Ectodermal cell (in vitro differentiated cells): ENCODE data around the gene ACKR3.

Source experiments
- H3K27ac ChIP-seq: 2 replicates; pipeline ENCODE4 v1.7.0; 2013; ENCODE audit warnings: mild to moderate bottlenecking, low read depth, low read length; ENCODE audit not compliant: insufficient read depth, poor library complexity, severe bottlenecking
- H3K27me3 ChIP-seq: 2 replicates; pipeline ENCODE4 v1.7.0; 2013; ENCODE audit warnings: mild to moderate bottlenecking, low read length; ENCODE audit not compliant: insufficient read depth, control insufficient read depth, poor library complexity, severe bottlenecking
- H3K36me3 ChIP-seq: one replicate; pipeline ENCODE4 v1.7.0; 2013; ENCODE audit warnings: low read length; ENCODE audit not compliant: control insufficient read depth, insufficient read depth
- H3K4me1 ChIP-seq: one replicate; pipeline ENCODE4 v1.7.0; 2013; ENCODE audit warnings: low read length; ENCODE audit not compliant: control insufficient read depth, insufficient read depth
- H3K4me3 ChIP-seq: 2 replicates; pipeline ENCODE4 v1.7.0; 2013; ENCODE audit warnings: low read depth, low read length, control low read depth; ENCODE audit not compliant: insufficient read depth
- H3K9me3 ChIP-seq: 2 replicates; pipeline ENCODE4 v1.7.0; 2013; ENCODE audit warnings: mild to moderate bottlenecking, low read length, moderate library complexity; ENCODE audit not compliant: control insufficient read depth
- WGBS, 2 experiments: methylation state at CpG; one replicate each; pipeline ENCODE4 v1.1.7; 2013; ENCODE audit warnings: missing lambda C conversion rate in 2 of 2; 5-methylcytosine and 5-hydroxymethylcytosine counted together

The ACKR3 gene

GRCh38 chr2:236583621-236584203, 14.1 kb downstream of the ACKR3 start:
- H3K9me3 ChIP-seq: no peaks in the 10 kb centered on the region
- H3K4me1 ChIP-seq: no peaks in the 10 kb centered on the region
- 92% methylated on average over 14 of the region's 14 CpGs for WGBS, 2 experiments
- no peaks in the 10 kb centered on the region for H3K27me3 ChIP-seq
- no peak overlapping the region for H3K27ac ChIP-seq
- no peaks in the 10 kb centered on the region for H3K36me3 ChIP-seq
- H3K4me3 ChIP-seq: no peak overlapping the region

GRCh38 chr2:236584521-236585384, 15.1 kb downstream of the ACKR3 start:
- H3K4me1 ChIP-seq: no peaks in the 10 kb centered on the region
- H3K4me3 ChIP-seq: no peak overlapping the region
- H3K9me3 ChIP-seq: no peaks in the 10 kb centered on the region
- 95% methylated on average over 16 of the region's 16 CpGs for WGBS, 2 experiments
- no peaks in the 10 kb centered on the region for H3K36me3 ChIP-seq
- no peaks in the 10 kb centered on the region for H3K27me3 ChIP-seq
- H3K27ac ChIP-seq: no peak overlapping the region

DNA sequence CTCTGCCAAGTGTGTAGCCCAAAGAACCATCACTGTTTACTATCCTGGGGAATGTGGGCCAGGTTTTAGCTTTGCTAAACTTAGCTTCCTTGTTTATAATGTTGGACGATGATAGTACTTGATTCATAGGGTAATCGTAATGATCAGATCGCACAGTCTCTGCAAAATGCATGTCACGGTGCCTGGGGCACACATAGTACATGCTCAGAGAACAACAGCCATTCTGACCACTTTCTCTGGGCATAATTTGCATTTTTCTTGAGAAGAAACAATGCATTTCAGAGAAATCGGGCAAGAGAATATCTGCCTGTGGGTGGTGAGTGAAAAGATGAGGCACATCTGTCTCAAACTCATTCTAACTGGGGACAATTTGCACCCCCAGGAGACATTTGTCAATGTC, 16.3 kb downstream of the ACKR3 start:
- Histone ChIP-seq H3K36me3 (no peaks in the 10 kb centered on the region), H3K9me3 (no peaks in the 10 kb centered on the region), H3K4me1 (no peaks in the 10 kb centered on the region), H3K27ac (no peak overlapping the region), H3K27me3 (no peaks in the 10 kb centered on the region), H3K4me3 (no peak overlapping the region)
- 96 to 98% methylated on average over 5 of the region's 5 CpGs for WGBS, 2 experiments

GRCh38 chr2:236587861-236588815, 18.5 kb downstream of the ACKR3 start:
- H3K36me3 ChIP-seq: no peaks in the 10 kb centered on the region
- no peak overlapping the region for H3K27ac ChIP-seq
- H3K4me1 ChIP-seq: no peaks in the 10 kb centered on the region
- no peaks in the 10 kb centered on the region for H3K9me3 ChIP-seq
- H3K4me3 ChIP-seq: no peak overlapping the region
- no peaks in the 10 kb centered on the region for H3K27me3 ChIP-seq
- 93% methylated on average over 32 of the region's 32 CpGs for WGBS, 2 experiments

GRCh38 chr2:236588932-236589592, 19.4 kb downstream of the ACKR3 start:
- Histone ChIP-seq H3K4me1 (no peaks in the 10 kb centered on the region), H3K36me3 (no peaks in the 10 kb centered on the region), H3K27me3 (no peaks in the 10 kb centered on the region), H3K9me3 (no peaks in the 10 kb centered on the region), H3K4me3 (no peak overlapping the region), H3K27ac (no peak overlapping the region)
- 94 to 95% methylated on average over 15 of the region's 15 CpGs for WGBS, 2 experiments

DNA sequence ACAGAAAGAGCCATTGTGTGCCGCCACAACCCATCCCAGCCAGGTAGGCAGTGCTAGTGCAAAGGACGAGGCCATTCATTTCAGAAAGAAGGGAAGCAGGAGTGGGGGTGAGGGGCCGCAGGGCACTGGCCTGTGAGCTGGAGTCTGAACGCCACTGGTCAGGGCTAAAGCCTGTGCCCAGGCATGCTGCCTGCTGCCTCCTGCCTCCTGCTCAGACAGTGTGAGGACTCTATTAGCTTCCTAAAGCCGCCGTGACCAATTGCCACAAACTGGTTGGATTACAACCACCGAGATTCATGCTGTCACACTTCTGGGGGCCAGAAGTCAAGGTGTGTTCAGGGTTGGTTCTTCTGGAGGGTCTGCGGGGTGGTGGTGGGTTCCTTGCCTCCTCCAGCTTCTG, 21.2 kb downstream of the ACKR3 start:
- Histone ChIP-seq H3K9me3 (no peaks in the 10 kb centered on the region), H3K27me3 (no peaks in the 10 kb centered on the region), H3K36me3 (no peaks in the 10 kb centered on the region), H3K27ac (no peak overlapping the region), H3K4me1 (no peaks in the 10 kb centered on the region), H3K4me3 (no peak overlapping the region)
- 80 to 84% methylated on average over 8 of the region's 8 CpGs for WGBS, 2 experiments

DNA sequence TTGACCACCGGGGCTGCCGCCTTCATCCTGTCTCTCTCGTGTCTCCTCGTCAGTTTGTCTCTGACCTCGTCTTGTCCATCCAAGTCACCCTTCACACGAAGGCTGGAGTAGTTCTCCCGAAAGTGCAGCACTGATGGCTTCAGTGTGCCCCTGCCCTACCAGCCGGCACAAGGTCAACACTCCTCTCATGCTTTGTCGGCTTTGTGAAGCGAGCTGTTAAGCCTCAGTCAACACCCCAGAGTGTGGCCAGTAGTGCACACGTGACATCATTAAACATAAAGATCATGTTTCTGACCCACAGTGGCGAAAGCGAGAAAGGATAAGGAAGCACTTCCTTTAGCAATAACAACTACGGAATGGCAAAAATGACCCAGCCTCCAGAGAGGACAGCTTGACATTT, 23.2 kb downstream of the ACKR3 start:
- WGBS, 2 experiments: 93 to 94% methylated on average over 14 of the region's 14 CpGs
- Histone ChIP-seq H3K36me3 (no peaks in the 10 kb centered on the region), H3K9me3 (no peaks in the 10 kb centered on the region), H3K4me3 (no peak overlapping the region), H3K27me3 (no peaks in the 10 kb centered on the region), H3K27ac (no peak overlapping the region), H3K4me1 (no peaks in the 10 kb centered on the region)

GRCh38 chr2:236593531-236593930, 23.9 kb downstream of the ACKR3 start:
- no peak overlapping the region for H3K27ac ChIP-seq
- no peak overlapping the region for H3K4me3 ChIP-seq
- H3K36me3 ChIP-seq: no peaks in the 10 kb centered on the region
- H3K9me3 ChIP-seq: no peaks in the 10 kb centered on the region
- 90 to 93% methylated on average over 2 of the region's 2 CpGs for WGBS, 2 experiments
- H3K27me3 ChIP-seq: no peaks in the 10 kb centered on the region
- H3K4me1 ChIP-seq: no peaks in the 10 kb centered on the region

- no peaks in the 10 kb centered on the region for H3K4me1 ChIP-seq
- no peak overlapping the region for H3K4me3 ChIP-seq
- H3K36me3 ChIP-seq: no peaks in the 10 kb centered on the region
Measured at GRCh38 chr2:236593956-236594355, 24.3 kb downstream of the ACKR3 start.

More at GRCh38 chr2:236593956-236594355, 24.3 kb downstream of the ACKR3 start:
- H3K27me3 ChIP-seq: no peaks in the 10 kb centered on the region
- H3K27ac ChIP-seq: no peak overlapping the region
- no peaks in the 10 kb centered on the region for H3K9me3 ChIP-seq
